ENCODE measurements around the gene KY. TPM values are rescaled to one million over a fixed set of nuclear protein-coding genes. Genes with fewer than 3 reads are reported as not detected.

The KY gene
- total and polyA plus RNA-seq, 10 of the 15 experiments (the other 5 are each of a cell fraction or from before 2014, with no cell fraction given), result 0.04 to 0.11 TPM; not detected in 8

- FAIRE-seq (no peak), DNase-seq (ENCODE audit: low read depth, low spot score) (no peak), ATAC-seq (no peak)
- in situ Hi-C loops (cut with MboI), result no loop called here
- Histone ChIP-seq H3K36me3 (ENCODE audit: control insufficient read depth in 2 of 2, insufficient read depth in 2 of 2, low read length in 1 of 2) (no peaks in the 10 kb centered on the region), H3K79me2 (ENCODE audit: control insufficient read depth, insufficient read depth, low read length) (no peaks in the 10 kb centered on the region), H3K27ac (ENCODE audit: control insufficient read depth, insufficient read depth) (no peak overlapping the region), H3K4me1 (ENCODE audit: control insufficient read depth, insufficient read depth, low read length) (no peaks in the 10 kb centered on the region), H2AFZ (ENCODE audit: control insufficient read depth, low read depth, low read length) (no peak overlapping the region), H3K4me2 (ENCODE audit: control insufficient read depth, insufficient read depth) (no peak overlapping the region), H3K27me3 (replicated peaks in 1 of 2; ENCODE audit: control insufficient read depth in 2 of 2, insufficient read depth in 2 of 2, low read length in 1 of 2) (peaks cover 0 to 3% of the 10 kb centered on the region in 2 experiments; a peak in 3 of 4 replicates), H3K9ac (ENCODE audit: control insufficient read depth, insufficient read depth, low read length) (no peak overlapping the region), H4K20me1 (ENCODE audit: control insufficient read depth, insufficient read depth) (no peaks in the 10 kb centered on the region; the same call in 1 of the 2 replicates), H3K4me3 (no peak overlapping the region), H3K9me3 (replicated peaks; ENCODE audit: control insufficient read depth, insufficient read depth, low read length) (no peaks in the 10 kb centered on the region)
- ChIA-PET POLR2A (no interaction called here), RAD21 (ENCODE audit: unreplicated experiment) (no interaction called here), CTCF (interaction anchor here (1.2 kb wide), 1 partner anchor 37 kb away, joined by 3 read pairs; no protein-coding TSS in a partner anchor), SMC1A (ENCODE audit: uncharacterized antibody, unreplicated experiment) (no interaction called here)
- intact Hi-C loops (cut with micrococcal nuclease; ENCODE audit: unreplicated experiment), result no loop called here
- WGBS (ENCODE audit: insufficient coverage, insufficient replicate concordance, low lambda C conversion rate, missing lambda C conversion rate), result 69% methylated on average over 7 of the region's 7 CpGs
- BruUV-seq (replicated peaks), result no TSS peak
- no peak for TF ChIP-seq SUPT20H (IDR thresholded peaks at IDR 0.05; ENCODE audit: borderline replicate concordance, control insufficient read depth, low read depth, low read length)
- no peak for TF ChIP-seq MTA3 (IDR thresholded peaks at IDR 0.05; ENCODE audit: borderline replicate concordance, low read length)
- TF ChIP-seq NFIC (IDR thresholded peaks at IDR 0.05; ENCODE audit: low read depth, low read length), result no peak
- TF ChIP-seq RUNX3 (IDR thresholded peaks at IDR 0.05; ENCODE audit: low read length), result no peak
- TF ChIP-seq ASH2L (IDR thresholded peaks at IDR 0.05; ENCODE audit: borderline replicate concordance, low read depth), result no peak
- TF ChIP-seq NFYA (IDR thresholded peaks at IDR 0.05; ENCODE audit: borderline replicate concordance, low read depth, low read length), result no peak
- no peak for TF ChIP-seq TCF7 (IDR thresholded peaks at IDR 0.05; ENCODE audit: borderline replicate concordance)
- no peak for TF ChIP-seq ZZZ3 (IDR thresholded peaks at IDR 0.05; ENCODE audit: control insufficient read depth, insufficient read length, low read depth)
- no peak for TF ChIP-seq ZNF217 (IDR thresholded peaks at IDR 0.05)
- no peak for TF ChIP-seq MEF2B (IDR thresholded peaks at IDR 0.05; ENCODE audit: partially characterized antibody, poor library complexity, severe bottlenecking)
- no peak for TF ChIP-seq NKRF (conservative IDR thresholded peaks at IDR 0.05)
- TF ChIP-seq JUNB (IDR thresholded peaks at IDR 0.05), result no peak
- TF ChIP-seq HDAC2 (IDR thresholded peaks at IDR 0.05), result no peak
- no peak for TF ChIP-seq RAD51 (IDR thresholded peaks at IDR 0.05)
- TF ChIP-seq CBFB (IDR thresholded peaks at IDR 0.05; ENCODE audit: low read depth), result no peak
- TF ChIP-seq KDM1A (IDR thresholded peaks at IDR 0.05; ENCODE audit: borderline replicate concordance), result no peak
- no peak for TF ChIP-seq RELB (IDR thresholded peaks at IDR 0.05; ENCODE audit: low read depth)
- TF ChIP-seq ZNF592 (IDR thresholded peaks at IDR 0.05), result no peak
Measured at GRCh38 chr3:134652409-134652831, 1.6 kb upstream of the KY start.
